ENCODE results near the gene USP46.

USP46 gene

DNA sequence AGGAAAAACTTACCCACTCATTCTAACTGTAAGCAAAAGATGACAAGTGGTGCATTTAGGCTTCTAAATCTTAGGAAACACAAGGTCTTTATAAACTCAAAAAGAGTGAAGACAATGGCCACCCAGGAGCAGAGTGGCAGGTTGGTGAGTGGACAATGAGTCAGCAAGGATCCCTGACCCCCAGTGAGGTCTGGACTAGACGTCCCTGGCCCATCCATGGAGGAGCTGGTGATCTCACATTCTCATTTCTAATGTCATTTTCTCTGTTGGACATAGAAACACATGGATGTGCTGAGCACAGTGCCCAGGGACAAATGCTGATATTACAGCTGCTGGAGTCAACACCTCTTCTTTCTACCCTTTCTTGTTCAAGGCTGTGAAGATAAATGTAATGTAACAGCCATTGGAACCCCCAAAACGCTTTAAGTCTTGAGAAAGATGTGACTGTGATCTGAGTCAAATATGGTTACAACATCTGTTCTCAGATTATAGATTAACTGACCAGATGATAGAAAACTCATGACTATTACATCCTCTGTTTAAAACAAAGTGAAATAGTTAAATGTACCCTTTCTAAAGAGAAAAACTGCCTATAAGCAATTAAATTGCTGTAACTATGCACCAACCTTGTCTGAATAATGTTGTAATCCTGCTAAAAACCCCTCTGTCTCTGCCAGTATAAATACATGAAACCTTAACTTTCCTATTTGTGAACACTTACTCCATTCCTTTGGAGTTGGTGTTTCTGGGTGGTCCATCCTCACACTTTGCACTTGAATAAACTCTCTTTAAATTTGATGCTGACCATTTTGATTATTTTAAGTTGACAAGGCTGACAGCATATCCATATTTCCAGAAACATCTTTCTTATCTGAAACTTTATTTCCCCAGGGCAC lies 92.7 kb downstream of the USP46 start:
- DNase-seq = no peak

DNA sequence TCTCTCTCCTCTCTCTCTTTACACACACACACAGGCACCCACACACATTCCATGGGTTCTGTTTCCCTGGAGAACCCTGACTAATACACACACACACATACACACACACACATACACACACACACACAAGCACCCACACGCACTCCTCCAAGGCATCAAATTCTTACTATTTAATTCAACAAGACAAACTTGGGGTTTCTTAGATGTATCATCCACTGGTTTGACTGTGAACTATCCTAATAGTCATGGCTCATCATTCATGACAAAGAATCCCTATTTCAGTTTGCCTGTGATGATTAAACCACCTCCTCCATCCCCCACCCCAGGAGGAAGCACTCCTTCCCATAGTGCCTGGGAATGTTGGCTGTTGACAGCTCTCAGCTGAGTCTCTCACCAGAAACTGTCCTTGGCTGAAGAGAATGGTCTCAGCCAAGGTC lies 98.2 kb downstream of the USP46 start:
- DNase-seq = no peak

DNA sequence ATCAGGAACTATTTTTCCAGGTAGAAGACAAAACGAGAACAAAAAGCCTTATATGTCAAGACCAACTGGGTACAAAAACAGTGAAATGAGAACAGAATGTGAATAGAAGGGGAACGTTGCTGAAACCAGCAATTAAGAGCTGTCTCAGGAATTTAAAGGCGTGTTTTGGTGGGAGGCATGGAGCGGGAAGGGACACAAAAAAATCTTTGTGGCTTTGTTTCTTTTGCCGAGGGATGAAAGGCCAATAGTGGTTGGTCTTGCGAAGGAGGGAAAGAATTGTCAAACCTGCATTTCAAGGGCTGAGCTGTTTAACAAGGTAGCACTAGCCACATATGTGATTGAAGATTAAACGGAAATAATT lies 103.8 kb downstream of the USP46 start:
- no peak for DNase-seq

DNA sequence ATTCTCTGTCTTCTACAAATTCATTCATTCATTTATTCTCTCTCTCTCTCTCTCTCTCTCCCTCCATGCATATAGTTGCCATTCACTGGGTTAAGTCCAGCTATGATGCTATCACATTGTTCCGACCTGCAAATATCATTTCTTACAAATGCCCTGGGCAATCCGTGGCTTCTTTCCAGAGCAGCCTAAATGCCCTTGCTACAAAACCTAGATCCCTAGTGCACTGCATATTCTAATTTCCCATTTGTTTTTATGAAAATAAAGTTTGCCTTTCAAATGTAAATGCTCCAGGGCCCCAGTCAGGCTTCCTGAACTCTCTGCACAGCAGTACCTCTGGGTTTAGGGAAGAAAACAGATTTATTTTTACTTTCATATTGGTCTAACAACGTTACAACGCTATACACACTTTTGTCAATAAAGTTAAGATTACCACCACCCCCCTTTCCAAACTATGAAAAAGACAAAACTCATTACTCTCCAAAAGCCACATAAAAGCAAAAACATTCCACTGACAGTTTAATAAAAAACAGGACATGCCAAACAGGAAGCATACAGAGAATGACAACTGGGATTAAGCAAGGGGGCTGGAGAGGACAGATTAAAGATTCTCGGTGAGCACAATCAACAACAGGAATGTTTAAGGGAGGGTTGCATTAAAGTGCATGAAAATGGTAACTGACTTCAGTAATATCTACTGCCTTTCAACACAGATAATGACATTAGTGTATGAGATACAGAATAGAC lies 104.3 kb downstream of the USP46 start:
- no peak for DNase-seq

DNA sequence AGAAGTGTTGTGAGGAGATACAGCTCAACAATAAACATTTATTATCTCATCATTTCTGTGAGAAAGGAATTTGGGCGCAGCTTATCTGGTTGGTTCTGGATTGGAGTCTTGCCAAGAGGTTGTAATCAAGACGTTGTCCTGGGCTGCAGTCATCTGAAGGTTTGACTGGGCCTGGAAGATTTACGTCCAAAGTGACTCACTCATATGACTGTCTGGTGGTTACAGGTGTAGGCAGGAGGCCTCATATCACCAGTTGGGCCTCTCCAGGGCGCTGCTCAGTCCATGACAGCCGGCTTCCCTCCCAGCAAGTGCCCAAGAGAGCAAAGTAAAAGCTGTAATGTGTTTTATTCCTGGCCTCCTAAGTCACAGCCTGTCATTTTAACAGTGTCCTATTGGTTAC lies 106.3 kb downstream of the USP46 start:
- no peak for DNase-seq

DNA sequence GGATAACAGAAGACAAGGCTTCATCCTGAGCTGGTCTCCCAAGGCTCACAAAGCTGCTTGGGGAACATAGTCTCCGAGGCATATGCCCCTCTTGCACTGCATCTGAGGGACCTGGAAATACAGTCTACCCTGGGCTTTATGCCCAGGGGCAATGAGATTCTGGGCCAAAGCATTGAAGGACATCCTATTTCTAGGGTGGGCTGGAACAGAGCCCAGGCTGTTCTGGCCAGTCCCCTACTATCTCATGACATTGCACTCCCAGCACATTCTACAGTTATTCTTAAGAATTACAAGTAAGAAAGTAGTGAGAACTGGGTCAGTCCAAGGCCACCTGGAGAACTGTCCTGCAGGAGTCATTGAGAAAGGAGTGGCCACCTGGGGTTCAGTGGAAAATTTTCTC lies 107.6 kb downstream of the USP46 start:
- DNase-seq = no peak

DNA sequence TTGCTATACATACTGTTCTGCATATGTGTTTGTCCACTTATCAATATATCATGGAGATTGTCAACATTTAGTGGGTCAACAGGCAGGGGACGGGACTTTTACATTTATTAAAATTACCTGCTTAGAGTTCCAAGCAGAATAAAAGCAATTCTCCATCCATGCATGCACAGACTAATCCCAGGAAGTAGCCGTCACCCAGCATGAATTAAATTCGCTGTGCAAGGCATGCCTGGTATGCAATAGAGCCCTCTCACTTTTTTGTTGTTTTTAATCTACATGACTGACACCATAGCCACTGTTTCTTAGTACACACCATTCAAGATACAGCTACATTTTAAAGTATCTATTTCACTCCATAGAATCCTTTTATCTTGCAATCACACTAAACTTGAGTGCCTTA lies 108.9 kb downstream of the USP46 start:
- DNase-seq = no peak

DNA sequence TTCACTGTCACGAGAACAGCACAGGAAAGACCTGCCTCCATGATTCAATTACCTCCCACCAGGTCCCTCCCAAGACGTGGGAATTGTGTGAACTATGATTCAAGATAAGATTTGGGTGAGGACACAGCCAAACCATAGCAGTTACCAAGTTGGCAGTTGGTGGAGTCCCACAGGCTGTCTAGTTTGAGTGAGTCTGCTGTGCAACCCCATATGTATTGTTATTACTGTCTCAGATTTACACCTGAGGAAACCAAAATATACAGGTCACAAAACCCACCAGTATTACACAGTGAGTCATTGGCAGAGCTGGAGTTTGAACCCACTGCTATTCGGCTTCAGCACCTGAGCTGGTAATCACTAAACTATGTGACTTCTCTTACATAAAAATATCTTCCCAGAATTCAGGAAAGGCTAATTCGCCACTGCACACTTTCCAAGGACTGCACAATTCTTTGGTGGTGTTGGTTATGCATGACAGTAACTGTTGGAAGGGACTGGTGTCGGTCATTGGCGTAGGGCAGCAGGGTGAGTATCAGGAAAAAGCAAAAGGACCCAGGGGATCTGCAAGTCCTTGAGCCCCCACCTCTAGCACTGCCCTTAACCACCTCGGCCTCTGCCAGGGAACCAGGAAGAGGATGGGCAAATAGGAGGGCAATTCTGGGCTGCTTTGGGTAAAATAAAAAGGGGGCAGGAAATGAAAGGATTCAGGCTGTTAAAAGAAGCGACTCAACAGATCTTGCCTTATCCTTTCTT lies 110.1 kb downstream of the USP46 start:
- no peak for DNase-seq

DNA sequence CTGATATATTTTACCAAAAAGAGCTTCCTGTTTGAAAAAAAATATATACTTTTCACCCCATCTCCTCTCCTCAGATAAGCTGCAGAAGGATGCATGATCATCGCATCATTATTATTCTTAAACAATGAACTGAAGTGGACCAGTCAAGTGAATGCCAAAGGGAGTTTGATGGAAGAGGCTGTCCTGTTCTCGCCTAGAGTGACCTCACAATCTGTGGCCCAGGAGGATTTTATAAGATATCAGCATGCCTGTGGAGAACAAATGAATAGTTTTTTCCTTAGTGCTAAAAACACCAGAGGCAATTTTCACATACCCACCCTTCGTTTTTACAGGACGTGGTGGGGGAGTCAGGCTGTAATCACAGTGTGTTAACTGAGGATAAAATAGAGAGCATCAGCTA lies 112.7 kb downstream of the USP46 start:
- no peak for DNase-seq

DNA sequence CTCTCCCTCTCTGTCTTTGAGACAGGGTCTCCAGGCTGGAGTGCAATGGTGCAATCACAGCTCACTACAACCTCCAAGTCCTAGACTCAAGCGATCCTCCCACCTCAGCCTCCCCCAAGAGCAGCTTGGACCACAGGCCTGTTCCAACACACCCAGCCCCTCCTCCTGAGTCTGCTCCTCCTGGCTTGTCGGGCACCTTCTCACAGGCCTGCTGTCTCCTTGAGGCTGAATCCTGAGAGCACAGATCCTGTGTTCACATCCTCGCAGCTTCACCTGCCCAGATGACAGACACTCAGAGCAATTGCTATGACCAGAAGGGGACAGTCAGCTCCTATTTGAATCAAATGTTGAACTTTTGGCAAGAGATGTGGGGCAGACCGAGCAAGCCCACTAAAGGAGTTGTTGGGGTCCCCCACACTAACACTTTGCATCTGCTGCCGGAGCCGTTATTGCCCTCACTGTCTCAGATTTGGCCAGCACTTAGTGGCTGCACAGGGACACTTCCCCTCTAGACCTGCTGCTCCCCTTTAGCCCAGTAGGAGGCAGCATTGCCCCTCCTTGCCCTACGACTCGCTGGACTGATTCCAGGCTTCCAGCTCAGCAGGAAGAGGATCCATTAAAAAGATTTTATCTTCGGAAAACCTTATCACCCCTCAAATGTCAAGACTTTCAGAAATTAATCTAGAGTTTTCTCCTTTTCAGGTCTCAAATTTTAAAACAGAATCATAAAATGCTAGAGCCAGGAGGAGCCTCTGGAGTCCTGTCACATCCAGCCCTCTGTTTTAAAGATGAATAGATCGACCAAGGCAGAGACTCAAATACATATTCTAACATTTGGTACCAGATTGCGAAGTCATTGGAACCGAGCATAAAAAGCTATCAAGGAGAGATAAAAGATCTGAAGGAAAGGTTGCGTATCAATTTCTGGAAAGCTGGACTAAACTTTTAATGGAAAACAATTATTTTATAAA lies 113.7 kb downstream of the USP46 start:
- peak; percentile 26 to 89 for DNase-seq

All from inflammatory macrophage treated with lipopolysaccharide for 1 hour (primary cell).